T follicular helper cell (primary cell): ENCODE results near the gene MINDY4.

Source experiments
- DNase-seq: peaks from one replicate; pipeline ENCODE4 v3.0.0-alpha.2; 2020; ENCODE audit warnings: low read depth

MINDY4 gene

GRCh38 chr7:30775992-30776391, 4.8 kb downstream of the MINDY4 start:
- DNase-seq, result no peak

GRCh38 chr7:30776971-30777370, 5.8 kb downstream of the MINDY4 start:
- DNase-seq, result no peak

- DNase-seq, result no peak
Measured at GRCh38 chr7:30778255-30779025, 7.2 kb downstream of the MINDY4 start.

- no peak for DNase-seq
Measured at GRCh38 chr7:30779574-30779973, 8.4 kb downstream of the MINDY4 start.

GRCh38 chr7:30780941-30781340, 9.7 kb downstream of the MINDY4 start:
- no peak for DNase-seq

GRCh38 chr7:30782690-30783089, 11.5 kb downstream of the MINDY4 start:
- DNase-seq, result no peak

GRCh38 chr7:30785786-30786185, 14.6 kb downstream of the MINDY4 start:
- DNase-seq, result no peak

GRCh38 chr7:30787486-30787885, 16.3 kb downstream of the MINDY4 start:
- DNase-seq, result no peak

GRCh38 chr7:30788640-30789333, 17.6 kb downstream of the MINDY4 start:
- DNase-seq, result no peak

- DNase-seq, result no peak
Measured at GRCh38 chr7:30789334-30789711, 18.1 kb downstream of the MINDY4 start.

- DNase-seq, result no peak
Measured at GRCh38 chr7:30790356-30790755, 19.1 kb downstream of the MINDY4 start.

GRCh38 chr7:30791114-30791513, 19.9 kb downstream of the MINDY4 start:
- no peak for DNase-seq

GRCh38 chr7:30795161-30795948, 24.1 kb downstream of the MINDY4 start:
- no peak for DNase-seq

- DNase-seq, result no peak
Measured at GRCh38 chr7:30796105-30796869, 25.1 kb downstream of the MINDY4 start.

GRCh38 chr7:30797176-30798040, 26.2 kb downstream of the MINDY4 start:
- no peak for DNase-seq

GRCh38 chr7:30799206-30799975, 28.2 kb downstream of the MINDY4 start:
- no peak for DNase-seq

GRCh38 chr7:30799976-30800661, 28.9 kb downstream of the MINDY4 start:
- no peak for DNase-seq

GRCh38 chr7:30800785-30801252, 29.6 kb downstream of the MINDY4 start:
- DNase-seq, result no peak

GRCh38 chr7:30802812-30803211, 31.6 kb downstream of the MINDY4 start:
- DNase-seq, result no peak
